ENCODE data around the gene IGSF9B. TPM values are rescaled to one million over a fixed set of nuclear protein-coding genes. Genes with fewer than 3 reads are reported as not detected.

The IGSF9B gene
- total and polyA plus RNA-seq, 9 of the 15 experiments (the other 6 are each of a cell fraction or from before 2014, with no cell fraction given) = 0.09 TPM; not detected in 8

DNA sequence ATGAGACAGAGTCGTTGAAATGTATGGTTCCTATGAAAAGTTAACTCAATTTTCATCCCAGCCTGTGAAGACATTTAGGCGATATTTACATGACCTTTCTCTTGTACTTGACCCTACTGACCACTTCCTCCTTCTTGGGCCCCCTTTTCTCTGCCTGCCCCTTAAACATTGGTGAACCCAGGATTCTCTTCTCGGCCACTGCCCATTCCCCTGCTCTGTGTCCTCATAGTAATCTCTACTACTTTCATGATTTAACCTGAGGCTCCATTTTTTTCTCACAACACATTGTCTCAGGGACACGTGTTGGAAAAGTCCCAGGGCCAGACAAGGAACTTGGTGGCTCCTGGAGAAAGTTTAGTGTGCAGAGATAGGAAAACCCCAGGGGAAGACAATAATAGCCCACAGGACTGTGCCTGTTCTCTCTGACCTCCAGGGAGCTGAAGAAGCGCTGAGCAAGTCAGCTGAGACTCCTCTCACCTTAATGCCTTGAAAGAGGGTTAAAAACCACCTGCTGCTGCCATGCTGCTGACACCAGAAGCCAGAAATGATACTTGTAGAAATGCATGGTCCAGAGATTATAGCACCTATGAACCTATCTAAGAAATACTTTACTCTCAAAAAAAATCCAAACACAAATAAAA is 69.0 kb downstream of the IGSF9B start (continued):
- TF ChIP-seq CBX8 (IDR thresholded peaks at IDR 0.05; ENCODE audit: borderline replicate concordance, extremely low read depth, low read depth, low read length, poor library complexity, severe bottlenecking) = no peak

DNA sequence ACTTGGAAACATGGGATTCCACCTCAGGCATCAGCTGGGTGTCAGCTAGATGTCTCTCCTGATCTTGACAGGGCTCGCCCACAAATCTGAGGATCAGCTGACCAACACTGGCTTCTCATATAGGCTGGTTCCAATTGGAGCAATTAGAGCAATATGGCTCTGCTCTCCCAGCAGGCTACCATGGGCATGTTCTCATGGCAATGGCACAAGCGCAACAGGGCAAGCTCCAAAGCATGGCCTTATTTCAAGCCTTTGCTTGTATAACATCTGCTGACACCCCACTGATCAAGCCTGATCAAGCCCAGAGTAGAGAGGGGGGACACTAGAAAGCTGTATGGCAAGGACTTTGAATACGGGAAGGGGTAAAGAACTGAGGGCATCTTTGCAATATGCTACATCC is 70.7 kb downstream of the IGSF9B start:
- Histone ChIP-seq H3K4me3 (no peak overlapping the region), H3K9ac (ENCODE audit: insufficient read depth in 1 of 2, low read depth in 2 of 2, low read length in 2 of 2) (no peak overlapping the region), H3K4me1 (replicated peaks in 1 of 2; ENCODE audit: control insufficient read depth in 2 of 2, insufficient read depth in 2 of 2, low read length in 2 of 2) (no peaks in the 10 kb centered on the region), H3K9me3 (replicated peaks; ENCODE audit: control insufficient read depth, insufficient read depth, low read depth, low read length) (no peaks in the 10 kb centered on the region), H3K27me3 (ENCODE audit: control insufficient read depth in 2 of 2, insufficient read depth in 2 of 2, low read length in 2 of 2) (no peaks in the 10 kb centered on the region), H3K79me2 (ENCODE audit: control insufficient read depth, insufficient read depth, low read length) (no peaks in the 10 kb centered on the region), H3K36me3 (ENCODE audit: control insufficient read depth, insufficient read depth, low read length) (no peaks in the 10 kb centered on the region), H2AFZ (ENCODE audit: low read depth, low read length) (no peak overlapping the region), H3K4me2 (ENCODE audit: insufficient read depth, low read length) (no peak overlapping the region), H3K9me1 (ENCODE audit: control insufficient read depth, insufficient read depth, low read length) (no peaks in the 10 kb centered on the region), H3K27ac (ENCODE audit: extremely low read depth, low read depth, low read length) (no peak overlapping the region), H4K20me1 (replicated peaks; ENCODE audit: control insufficient read depth, insufficient read depth, low read length) (no peaks in the 10 kb centered on the region)
- ATAC-seq (no peak), FAIRE-seq (no peak), DNase-seq (ENCODE audit: extremely low read depth in 1 of 4, low spot score in 3 of 4) (no peak)
- intact Hi-C loops (cut with micrococcal nuclease) (no loop called here), in situ Hi-C loops (cut with MboI) (no loop called here)
- TF ChIP-seq ZNF133 (CRISPR knock-in tag; IDR thresholded peaks at IDR 0.05) (no peak), PYGO2 (tag; IDR thresholded peaks at IDR 0.05) (no peak)
- CTCF ChIA-PET (ENCODE audit: low intra/inter-chr PET ratio) = no interaction called here
- POLR2A ChIA-PET = no interaction called here
- no TSS peak for BruUV-seq (replicated peaks)
- WGBS (ENCODE audit: insufficient coverage, low coverage, missing lambda C conversion rate) = 3% methylated on average over 3 of the region's 3 CpGs

DNA sequence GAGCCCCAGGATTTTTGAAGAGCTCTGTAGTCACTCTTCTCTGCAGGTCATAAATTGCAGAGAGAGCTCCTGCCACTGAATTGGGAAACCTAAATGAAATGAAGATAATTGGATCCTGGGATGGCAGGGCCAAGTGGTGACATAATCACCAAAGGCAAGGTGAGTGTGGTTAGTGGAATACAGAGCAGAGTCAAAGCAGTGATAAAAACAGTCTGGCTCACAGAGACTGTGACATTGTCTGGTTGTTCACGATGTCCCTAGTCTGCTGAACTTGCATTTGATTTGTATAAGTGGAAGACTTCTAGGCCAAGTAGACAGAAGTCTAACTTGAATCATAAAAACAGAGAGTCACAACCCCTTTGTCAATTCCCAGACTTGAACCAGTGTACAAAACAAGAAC is 84.6 kb downstream of the IGSF9B start:
- no peak for ATAC-seq
- POLR2A ChIA-PET = no interaction called here
- FAIRE-seq = no peak
- TF ChIP-seq TEAD4 (IDR thresholded peaks at IDR 0.05; ENCODE audit: low read length) = no peak
- no peak for TF ChIP-seq TEAD4 (CRISPR knock-in tag; IDR thresholded peaks at IDR 0.05; ENCODE audit: borderline replicate concordance)
- TF ChIP-seq SMARCB1 (IDR thresholded peaks at IDR 0.05; ENCODE audit: insufficient read length, low read depth) = no peak
- TF ChIP-seq ZZZ3 (IDR thresholded peaks at IDR 0.05) = no peak
- no peak for TF ChIP-seq E2F3 (CRISPR knock-in tag; IDR thresholded peaks at IDR 0.05)
- no peak for TF ChIP-seq RBM39 (optimal IDR thresholded peaks at IDR 0.05; ENCODE audit: low read depth, low read length)
- no peak for TF ChIP-seq KDM5B (IDR thresholded peaks at IDR 0.05; ENCODE audit: insufficient replicate concordance, low read depth, low read length)
- no peak for TF ChIP-seq LEF1 (IDR thresholded peaks at IDR 0.05)
- TF ChIP-seq HNRNPUL1 (IDR thresholded peaks at IDR 0.05; ENCODE audit: low read length) = no peak
- TF ChIP-seq, protein P1, sequence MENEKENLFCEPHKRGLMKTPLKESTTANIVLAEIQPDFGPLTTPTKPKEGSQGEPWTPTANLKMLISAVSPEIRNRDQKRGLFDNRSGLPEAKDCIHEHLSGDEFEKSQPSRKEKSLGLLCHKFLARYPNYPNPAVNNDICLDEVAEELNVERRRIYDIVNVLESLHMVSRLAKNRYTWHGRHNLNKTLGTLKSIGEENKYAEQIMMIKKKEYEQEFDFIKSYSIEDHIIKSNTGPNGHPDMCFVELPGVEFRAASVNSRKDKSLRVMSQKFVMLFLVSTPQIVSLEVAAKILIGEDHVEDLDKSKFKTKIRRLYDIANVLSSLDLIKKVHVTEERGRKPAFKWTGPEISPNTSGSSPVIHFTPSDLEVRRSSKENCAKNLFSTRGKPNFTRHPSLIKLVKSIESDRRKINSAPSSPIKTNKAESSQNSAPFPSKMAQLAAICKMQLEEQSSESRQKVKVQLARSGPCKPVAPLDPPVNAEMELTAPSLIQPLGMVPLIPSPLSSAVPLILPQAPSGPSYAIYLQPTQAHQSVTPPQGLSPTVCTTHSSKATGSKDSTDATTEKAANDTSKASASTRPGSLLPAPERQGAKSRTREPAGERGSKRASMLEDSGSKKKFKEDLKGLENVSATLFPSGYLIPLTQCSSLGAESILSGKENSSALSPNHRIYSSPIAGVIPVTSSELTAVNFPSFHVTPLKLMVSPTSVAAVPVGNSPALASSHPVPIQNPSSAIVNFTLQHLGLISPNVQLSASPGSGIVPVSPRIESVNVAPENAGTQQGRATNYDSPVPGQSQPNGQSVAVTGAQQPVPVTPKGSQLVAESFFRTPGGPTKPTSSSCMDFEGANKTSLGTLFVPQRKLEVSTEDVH (IDR thresholded peaks at IDR 0.05; ENCODE audit: low read depth, partially characterized antibody) = no peak

More for the DNA sequence above, 84.6 kb downstream of the IGSF9B start:
- H3K9ac ChIP-seq (ENCODE audit: insufficient read depth in 1 of 2, low read depth in 2 of 2, low read length in 2 of 2) = no peak overlapping the region
- H2AFZ ChIP-seq (ENCODE audit: low read depth, low read length) = no peak overlapping the region
- H3K27ac ChIP-seq (ENCODE audit: extremely low read depth, low read depth, low read length) = no peak overlapping the region
- CTCF ChIA-PET (ENCODE audit: low intra/inter-chr PET ratio) = no interaction called here
- no peaks in the 10 kb centered on the region for H3K4me1 ChIP-seq (replicated peaks in 1 of 2; ENCODE audit: control insufficient read depth in 2 of 2, insufficient read depth in 2 of 2, low read length in 2 of 2)
- WGBS (ENCODE audit: insufficient coverage, low coverage, missing lambda C conversion rate) = 0% methylated on average over 1 of the region's 1 CpG
- no peaks in the 10 kb centered on the region for H3K79me2 ChIP-seq (ENCODE audit: control insufficient read depth, insufficient read depth, low read length)
- no peaks in the 10 kb centered on the region for H3K36me3 ChIP-seq (ENCODE audit: control insufficient read depth, insufficient read depth, low read length)
- no peak overlapping the region for H3K4me3 ChIP-seq
- intact Hi-C loops (cut with micrococcal nuclease) = no loop called here
- H3K4me2 ChIP-seq (ENCODE audit: insufficient read depth, low read length) = no peak overlapping the region
- in situ Hi-C loops (cut with MboI) = no loop called here
- no peaks in the 10 kb centered on the region for H3K9me3 ChIP-seq (replicated peaks; ENCODE audit: control insufficient read depth, insufficient read depth, low read depth, low read length)
- H4K20me1 ChIP-seq (replicated peaks; ENCODE audit: control insufficient read depth, insufficient read depth, low read length) = no peaks in the 10 kb centered on the region
- no peaks in the 10 kb centered on the region for H3K27me3 ChIP-seq (ENCODE audit: control insufficient read depth in 2 of 2, insufficient read depth in 2 of 2, low read length in 2 of 2)
- BruUV-seq (replicated peaks) = no TSS peak
- no peak for DNase-seq (ENCODE audit: extremely low read depth in 1 of 4, low spot score in 3 of 4)
- no peaks in the 10 kb centered on the region for H3K9me1 ChIP-seq (ENCODE audit: control insufficient read depth, insufficient read depth, low read length)
